GM11168 (cell line): ENCODE results near the gene RPTOR.

Experiments
- in situ Hi-C: fragments of 300-500 bp; cut with MboI; formaldehyde crosslinking; loops from one replicate; pipeline ENCODE4 v1.12.0; 2022; ENCODE audit warnings: low sequenced_read_pairs; ENCODE audit not compliant: unreplicated experiment

RPTOR gene

GRCh38 chr17:80830020-80830780, 285.6 kb downstream of the RPTOR start:
- in situ Hi-C loops = loop anchor here (5.0 kb wide), 1 partner anchor 73 kb away; no protein-coding TSS in a partner anchor

GRCh38 chr17:80831491-80831890, 286.9 kb downstream of the RPTOR start:
- in situ Hi-C loops = loop anchor here (5.0 kb wide), 1 partner anchor 74 kb away; no protein-coding TSS in a partner anchor

DNA sequence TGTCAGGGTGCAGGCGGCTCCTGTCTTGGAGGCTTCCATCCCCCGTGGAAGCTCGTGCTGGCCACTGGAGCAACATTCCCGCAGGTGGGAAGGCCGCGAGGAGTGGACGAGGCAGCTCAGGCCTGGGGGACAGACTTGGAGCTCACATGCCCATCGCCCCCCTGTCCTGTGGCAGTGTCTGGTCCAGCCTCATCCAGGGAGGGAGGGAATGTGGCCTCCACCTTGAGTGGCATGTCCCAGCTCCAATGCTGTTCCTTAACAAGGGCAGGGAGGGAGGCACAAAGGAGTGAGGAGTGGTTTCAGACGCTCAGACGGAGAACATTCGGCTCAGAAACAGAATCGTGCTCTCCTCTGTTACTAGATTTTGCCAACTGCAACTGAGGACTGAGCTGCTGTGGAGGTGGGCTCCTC, 287.6 kb downstream of the RPTOR start:
- in situ Hi-C loops = loop anchor here (5.0 kb wide), 1 partner anchor 75 kb away; no protein-coding TSS in a partner anchor

DNA sequence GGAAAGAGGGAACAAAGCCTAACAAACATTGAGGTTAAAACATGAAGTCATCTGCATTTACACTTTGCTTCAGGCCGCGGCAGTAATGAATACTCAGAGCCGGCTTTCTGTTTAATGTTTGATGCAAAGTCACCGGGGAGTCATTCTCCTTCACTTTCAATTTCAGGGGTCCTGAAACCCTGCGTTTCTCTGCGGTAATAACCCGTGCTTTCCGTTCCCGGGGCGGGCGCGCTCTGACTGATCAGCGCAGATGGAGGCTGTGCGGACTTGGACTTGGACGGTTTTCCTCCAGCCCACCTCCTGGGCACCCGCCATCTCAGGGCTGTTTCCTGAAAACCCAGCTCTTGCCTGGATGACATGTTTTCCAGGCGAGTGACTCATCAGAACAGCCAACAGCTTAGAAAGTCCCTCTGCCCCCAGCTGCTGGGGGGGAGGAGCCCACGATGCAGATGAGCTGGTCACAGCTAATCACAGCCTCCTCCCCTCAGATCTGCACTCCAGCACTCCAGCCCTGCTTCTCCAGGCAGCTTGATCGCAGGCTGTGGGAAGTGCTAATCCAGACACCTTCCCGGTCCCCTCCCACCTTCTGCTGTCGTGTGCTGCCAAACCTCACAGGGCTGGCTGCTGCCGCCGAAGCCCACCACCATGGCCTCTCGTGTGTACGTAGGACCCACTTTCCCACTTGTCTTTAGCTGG, 288.4 kb downstream of the RPTOR start:
- in situ Hi-C loops = loop anchor here (5.0 kb wide), 1 partner anchor 76 kb away; no protein-coding TSS in a partner anchor

- in situ Hi-C loops = loop anchor here (5.0 kb wide), 1 partner anchor 77 kb away; no protein-coding TSS in a partner anchor
Observed at GRCh38 chr17:80833952-80834892, 289.6 kb downstream of the RPTOR start.

DNA sequence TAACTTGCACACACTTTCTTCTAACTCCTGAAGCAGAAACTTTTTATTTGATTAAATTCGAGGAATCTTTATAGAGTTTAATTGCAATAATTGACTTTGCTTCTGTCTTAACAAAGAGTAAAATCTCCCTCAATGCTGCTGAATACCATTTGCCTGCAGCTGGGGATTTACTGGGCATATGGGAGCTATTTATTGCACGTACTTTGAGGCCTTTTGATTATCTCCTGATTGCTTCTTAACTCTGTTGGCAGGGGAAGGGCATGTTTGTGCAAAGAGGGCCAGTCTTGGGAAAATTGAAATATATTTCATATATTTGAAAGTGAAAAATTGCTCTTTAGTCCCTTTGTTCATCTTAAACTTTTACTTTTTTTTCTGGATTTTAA, 290.2 kb downstream of the RPTOR start:
- in situ Hi-C loops = loop anchor here (5.0 kb wide), 1 partner anchor 78 kb away; no protein-coding TSS in a partner anchor

GRCh38 chr17:80835816-80836657, 291.4 kb downstream of the RPTOR start:
- in situ Hi-C loops = no loop called here

- in situ Hi-C loops = no loop called here
Observed at GRCh38 chr17:80836658-80836965, 292.0 kb downstream of the RPTOR start.

- in situ Hi-C loops = no loop called here
Observed at GRCh38 chr17:80836971-80837481, 292.4 kb downstream of the RPTOR start.

DNA sequence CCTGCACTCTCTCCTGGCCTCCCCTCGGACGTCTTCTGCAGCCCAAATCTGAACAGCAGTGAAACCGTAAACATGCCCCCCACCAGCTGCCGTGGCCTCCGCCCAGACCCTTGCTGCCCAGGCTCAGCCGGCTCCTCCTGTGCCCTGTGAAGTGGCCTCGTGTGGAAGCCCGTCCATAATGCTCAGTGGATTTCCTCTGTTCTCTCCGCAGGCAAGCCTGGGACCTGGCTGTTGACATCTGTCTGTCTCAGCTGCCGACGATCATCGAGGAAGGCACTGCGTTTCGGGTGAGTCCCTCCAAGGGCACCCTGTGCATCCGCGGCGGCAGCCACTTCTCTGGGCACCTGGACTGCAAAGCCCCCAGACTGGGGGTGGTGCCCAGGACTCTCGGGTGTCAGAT, 293.1 kb downstream of the RPTOR start:
- in situ Hi-C loops = no loop called here

DNA sequence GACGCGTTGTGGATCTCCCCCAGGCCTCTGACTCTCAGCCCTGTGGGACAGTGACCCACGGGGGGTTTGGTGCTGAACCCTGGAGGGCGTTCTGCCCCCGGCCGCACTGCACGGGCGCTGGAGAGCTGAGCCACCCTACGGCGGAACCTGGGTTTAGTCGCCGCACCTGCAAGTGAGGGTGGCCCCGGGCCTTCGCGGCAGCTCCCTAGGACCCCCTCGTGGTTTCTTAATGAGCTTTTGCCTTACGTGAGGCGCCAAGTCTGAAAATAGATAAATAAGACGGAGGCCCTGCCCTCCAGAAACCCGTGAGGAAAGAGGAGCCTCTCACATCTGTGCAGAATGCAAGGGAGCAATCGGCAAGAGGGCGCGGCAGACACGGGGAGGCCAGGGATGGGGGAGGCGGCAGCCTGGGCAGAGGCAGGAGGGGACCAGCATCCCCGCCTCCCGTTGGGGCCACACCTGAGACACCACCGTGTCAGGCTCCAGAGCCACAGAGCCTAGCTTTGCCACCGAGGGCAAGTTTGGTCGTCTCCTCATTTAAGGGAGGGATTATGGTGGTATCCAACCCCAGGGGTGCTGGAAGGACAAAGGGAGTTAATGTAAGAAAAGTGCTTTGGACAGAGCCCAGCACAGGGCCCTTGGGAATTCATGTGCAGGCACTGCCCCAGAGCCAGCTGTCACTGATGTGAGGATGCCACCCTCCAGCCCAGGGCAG, 293.8 kb downstream of the RPTOR start:
- in situ Hi-C loops = no loop called here

DNA sequence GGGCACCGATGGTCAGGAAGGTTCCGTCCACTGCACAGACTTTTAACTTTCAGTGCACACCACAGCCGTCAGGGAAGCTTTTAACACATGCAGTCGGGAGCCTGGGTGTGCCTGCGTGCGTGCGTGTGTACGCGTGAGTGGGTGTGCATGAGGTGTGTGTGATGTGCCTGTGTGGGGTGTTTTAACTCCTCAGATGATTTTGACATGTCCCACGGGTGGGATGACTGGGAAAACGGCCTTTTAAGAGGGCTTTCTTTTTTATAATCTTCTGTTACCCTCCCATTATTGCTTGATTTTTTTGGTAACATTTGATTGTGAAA, 294.3 kb downstream of the RPTOR start:
- in situ Hi-C loops = no loop called here

DNA sequence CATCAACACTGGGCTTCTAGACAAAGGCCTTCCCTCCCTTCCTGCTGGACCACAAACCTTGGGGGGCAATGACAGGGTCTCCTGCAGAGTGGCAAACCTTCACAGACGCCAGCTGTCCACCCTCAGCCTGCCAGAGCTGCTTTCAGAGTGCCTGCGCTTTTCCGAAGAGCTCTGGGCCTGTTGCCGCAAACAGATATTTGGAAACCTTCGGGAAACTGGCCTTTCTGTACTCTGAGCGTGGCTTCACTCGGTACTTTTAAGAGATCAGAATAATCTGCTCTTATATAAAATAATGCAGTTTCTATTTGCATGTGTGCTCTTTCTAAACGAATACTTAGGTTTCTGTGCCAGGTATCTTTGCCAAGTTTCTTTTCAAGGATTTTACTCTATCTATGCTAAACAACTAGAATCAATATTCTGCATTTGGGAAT, 294.9 kb downstream of the RPTOR start:
- in situ Hi-C loops = no loop called here

DNA sequence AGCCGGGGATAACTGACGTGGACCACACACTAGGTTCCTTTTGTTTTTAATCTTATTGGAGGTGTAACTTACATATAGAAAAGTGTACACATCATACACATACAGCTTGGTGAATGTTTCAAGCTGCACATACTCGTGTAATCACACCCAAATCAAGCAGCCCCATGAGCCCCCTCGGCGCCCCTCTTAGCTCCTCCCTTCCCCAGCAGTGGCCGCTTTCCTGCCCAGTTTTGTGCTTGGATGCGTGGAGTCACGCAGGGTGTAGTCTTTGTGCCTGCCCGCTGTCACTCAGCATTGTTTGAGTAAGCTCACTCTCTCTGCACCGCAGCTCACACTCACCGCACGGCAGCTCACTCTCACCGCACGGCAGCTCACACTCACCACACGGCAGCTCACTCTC, 295.3 kb downstream of the RPTOR start:
- in situ Hi-C loops = no loop called here

DNA sequence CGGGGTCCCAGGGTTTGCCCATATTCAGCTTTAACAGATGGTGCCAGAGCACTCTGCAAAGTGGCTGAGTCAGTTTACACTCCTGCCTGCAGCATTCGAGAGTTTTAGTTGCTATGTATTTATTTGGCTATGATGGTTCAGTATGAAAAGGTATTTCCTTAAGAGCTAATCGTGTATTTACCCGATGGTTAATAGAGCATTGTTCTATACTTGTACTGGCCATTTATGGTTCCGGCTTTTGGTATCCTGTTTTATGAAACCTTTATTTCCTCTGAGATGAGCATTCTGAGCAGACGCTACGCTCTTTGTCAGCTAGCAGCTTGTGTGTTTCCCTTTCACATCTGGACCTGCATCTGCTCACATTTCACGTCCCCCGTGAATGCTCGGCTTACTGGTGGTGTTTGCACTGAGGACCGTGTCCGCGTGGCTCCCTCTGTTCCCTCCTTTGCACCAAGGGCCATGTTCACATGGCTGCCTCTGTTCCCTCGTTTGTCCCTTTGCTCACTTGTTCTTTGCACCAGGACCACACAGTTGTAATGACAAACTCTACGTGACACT, 297.9 kb downstream of the RPTOR start:
- in situ Hi-C loops = no loop called here

DNA sequence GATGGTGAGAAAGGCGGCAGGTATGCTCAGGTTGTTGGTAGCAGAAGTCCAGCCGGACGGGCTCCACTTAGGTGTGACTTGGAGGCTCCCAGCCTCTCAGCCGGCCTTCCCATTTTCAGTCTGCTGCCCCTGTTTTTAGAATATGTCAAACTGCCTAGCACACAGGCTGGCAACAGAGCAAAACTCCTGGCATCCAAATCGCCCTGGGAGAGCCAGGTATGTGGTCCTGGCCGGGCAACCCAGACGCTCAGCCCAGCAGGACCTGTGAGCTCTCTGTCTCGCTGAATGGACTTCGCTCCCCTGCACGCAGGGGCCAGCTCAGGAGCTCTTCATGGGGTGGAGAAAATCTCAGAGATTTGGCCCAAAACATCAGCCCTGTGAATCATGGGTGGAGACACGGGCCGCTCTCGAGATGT, 299.1 kb downstream of the RPTOR start:
- in situ Hi-C loops = no loop called here

- in situ Hi-C loops = no loop called here
Observed at GRCh38 chr17:80844418-80844990, 299.9 kb downstream of the RPTOR start.
